NT2/D1 (cell line): ENCODE measurements around the gene KBTBD3.

ENCODE experiments used
- SUZ12 ChIP-seq: IDR thresholded peaks from 2 replicates; pipeline ENCODE4 v1.6.1; 2011; ENCODE audit not compliant: insufficient read length, insufficient read depth; ENCODE audit errors: extremely low read depth
- YY1 ChIP-seq: IDR thresholded peaks from 2 replicates; pipeline ENCODE4 v1.6.1; 2011; ENCODE audit not compliant: insufficient read length, insufficient read depth
- ZNF274 ChIP-seq: IDR thresholded peaks from 2 replicates; pipeline ENCODE4 v1.6.1; 2011; ENCODE audit warnings: mild to moderate bottlenecking, low read depth, low read length

DNA sequence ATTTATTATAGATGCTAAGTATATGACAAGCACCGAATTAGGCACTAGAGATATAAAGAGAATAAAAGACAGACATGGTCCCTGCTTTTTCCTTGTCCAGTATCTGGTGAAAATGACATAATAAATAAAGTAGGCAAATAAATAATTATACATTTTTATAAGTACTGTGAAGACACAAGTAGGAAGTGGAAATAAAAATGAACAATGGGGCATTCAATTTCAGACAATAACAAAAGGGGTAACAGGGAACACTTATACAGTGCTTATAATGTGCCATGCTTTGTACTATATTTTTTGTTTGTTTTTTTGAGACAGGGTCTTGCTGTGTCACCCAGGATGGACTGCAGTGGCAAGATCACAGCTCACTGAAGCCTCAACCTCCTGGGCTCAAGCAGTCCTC, 4.3 kb downstream of the KBTBD3 start:
- TF ChIP-seq ZNF274, result no peak
- no peak for TF ChIP-seq YY1
- no peak for TF ChIP-seq SUZ12
